Measurements from ENCODE around the gene SACS.

SACS gene

GRCh38 chr13:23279321-23279720 is 154.2 kb downstream of the SACS start:
- no peak for DNase-seq
